ENCODE results near the gene POGLUT2.
"Not testable (repeated sequence)": the region's sequence is repeated elsewhere in the genome, so short reads cannot be mapped to it uniquely, and the experiment has no call there.

POGLUT2 gene

DNA sequence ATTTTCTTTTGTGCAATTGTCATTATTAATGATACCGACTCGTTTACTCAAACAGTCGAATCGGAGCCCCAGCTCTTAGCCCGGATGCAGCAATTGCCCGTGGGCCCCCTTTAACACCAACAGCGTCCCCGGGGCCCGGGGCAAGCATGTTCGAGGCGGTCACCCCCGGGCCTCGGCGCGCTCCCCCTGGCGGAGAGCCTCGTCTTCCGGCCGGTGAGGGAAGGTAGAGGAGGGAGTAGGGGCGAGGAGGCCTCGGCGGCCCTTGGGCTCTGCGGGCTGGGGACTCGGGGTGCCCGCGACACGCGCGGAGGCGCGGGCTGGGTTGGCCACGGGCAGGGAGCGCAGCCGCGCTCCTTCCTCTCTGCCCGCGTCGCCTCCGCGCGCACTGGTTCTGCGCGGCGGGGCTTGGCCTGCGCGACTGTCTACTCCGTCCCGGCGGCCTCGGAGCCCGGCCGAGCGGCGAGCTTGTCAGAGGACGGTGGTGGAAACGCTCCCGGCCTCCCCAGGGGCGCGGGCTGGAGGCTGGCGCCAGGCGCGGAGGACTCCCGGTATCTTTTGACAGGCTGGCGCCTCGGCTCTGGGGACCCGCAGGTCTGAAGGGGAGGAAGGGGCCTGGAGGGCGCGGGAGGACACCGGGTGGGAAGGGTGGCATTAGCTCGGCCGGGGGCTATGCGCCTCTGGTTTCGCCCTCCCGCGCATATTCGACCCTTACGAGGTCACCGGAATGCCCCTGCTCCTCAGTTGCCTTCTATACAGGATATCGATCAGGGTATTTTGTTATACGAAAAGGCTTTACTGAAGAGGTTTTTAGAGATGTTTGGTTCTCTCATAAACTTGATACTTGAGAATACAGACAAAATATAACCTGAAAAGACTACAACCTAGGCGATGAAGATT is 1.6 kb upstream of the POGLUT2 start:
- peak; percentile 32 for DNase-seq

DNA sequence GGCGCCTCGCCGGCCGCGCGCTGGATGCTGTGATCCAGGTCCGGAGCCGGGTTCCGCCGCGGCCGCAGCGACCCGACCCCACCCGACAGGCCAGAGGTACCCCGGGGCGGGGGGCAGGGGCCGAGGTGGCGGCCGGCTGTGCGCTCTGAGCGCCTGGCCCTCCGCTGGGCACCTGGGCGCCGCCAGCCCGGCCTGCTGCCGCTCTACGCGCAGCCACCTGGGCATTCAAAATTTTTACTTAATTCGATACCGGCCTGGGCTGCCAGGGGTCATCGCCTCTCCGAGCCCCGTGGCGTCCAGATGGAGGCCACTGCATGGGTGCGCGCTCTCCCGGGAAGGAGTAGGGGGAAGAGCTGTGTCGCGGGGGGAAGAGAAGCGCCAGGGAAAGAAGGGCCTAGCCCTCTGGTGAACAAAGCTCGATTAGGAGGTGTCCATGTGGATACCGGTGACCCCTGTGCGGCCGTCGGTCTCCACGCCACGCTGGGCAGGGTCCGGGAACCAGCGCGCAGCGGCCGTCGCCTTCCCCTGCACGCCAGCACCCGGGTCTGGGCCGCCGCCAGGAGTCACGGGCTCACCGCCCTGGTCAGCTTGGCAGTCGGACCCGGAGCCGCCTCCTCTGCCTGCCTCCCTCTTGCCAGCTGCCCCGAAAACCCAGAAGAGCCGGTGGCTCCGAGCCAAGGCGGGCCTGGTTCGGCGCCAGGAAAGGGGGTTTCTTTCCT is 809 bp upstream of the POGLUT2 start:
- no peak for DNase-seq

DNA sequence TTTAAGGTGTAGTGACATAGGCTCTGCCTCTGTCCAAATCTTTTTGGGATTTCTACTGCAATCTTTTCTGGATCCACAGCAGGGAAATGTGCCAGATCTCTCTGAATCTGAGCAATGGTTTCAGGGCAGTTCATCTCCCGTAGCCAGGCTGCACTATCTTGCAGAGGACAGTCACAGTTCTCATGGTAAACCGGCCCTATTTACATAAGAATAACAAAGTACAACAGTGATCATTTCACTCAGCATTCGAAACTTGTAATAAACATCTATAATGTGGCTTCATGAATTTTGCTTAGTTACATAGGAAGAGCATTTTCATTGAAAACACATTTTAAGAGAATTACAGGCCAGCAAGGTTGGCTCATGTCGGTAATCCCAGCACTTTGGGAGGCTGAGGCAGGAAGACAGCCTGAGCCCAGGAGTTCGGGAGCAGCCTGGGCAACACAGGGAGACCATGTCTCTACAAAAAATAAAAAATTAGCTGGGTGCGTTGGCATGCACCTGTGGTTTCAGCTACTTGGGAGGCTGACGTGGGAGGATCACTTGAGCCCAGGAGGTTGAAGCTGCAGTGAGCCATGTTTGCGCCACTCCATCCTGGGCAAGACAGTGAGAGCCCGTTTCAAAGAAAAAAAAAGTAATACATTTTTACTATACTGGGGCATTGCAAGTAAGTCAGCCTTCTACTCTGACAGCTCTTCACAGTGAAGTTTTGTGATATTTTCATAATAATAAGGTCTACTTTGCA is 5.0 kb downstream of the POGLUT2 start:
- DNase-seq = no peak

DNA sequence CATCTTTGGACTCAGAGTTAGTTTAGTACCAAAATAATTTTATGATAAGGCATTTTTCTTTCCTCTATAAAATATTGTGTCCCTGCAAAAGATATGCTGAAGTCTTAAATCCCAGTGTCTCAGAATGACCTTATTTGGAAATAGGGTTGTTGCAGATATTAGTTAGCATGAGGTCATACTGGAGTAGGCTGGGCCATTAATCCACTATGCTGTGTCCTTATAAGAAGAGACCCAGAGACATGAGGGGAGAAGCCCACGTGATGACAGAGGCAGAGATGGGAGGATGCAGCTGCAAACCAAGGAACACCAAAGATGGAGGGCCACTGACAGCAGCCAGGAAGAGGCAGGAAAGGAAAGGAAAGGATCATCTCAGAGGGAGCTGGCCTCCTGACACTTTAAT is 6.4 kb downstream of the POGLUT2 start:
- no peak for DNase-seq

DNA sequence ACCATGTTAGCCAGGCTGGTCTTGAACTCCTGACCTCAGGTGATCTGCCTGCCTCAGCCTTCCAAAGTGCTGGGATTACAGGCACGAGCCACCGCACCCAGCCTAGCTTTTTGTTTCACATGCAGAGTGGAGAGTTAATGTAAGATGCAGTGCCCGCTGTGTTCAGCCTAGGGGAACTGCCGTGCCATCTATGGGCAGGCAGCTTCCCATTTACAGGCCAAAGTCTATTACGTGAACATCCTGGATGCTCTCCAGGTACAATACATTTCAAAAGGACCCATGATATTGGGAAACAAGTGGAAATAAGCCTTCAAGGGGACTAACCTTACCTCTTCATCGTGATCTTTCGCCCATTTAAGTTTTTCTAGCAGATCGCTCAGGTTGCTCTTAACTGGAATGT is 10.1 kb downstream of the POGLUT2 start:
- DNase-seq = no peak

DNA sequence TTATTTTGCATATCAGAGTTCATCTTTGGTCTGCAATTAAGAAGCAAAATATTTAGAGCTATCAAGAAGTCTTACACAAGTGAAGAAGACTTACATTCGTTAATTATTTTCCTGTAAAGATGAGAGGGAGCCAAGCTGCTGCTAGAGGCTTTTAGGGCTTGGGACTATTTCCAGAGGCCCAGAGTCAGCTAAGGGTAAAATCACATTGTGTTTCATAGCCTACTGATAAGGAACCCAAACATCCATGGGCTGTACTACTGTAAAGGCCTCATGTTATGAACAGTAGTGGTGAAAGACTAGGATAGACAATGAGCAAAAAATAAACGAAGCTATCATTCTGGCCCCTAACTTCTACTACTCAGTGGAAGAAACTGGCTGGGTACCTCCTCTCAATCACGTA is 14.3 kb downstream of the POGLUT2 start:
- DNase-seq = no peak

DNA sequence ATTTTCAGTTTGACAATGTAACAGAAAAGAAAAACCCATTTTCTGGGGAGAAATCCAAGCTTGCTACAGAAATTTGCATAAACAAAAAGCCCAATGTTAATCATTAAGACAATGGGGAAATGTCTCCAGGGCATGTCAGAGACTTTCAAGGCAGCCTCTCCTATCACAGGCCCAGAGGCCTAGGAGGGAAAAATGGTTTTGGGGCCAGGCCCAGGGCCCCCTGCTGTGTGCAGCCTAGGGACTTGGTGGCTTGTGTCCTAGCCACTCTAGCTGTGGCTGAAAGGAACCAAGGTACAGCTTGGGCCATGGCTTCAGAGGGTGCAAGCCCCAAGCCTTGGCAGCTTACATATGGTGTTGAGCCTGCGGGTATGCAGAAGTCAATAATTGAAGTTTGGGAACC is 17.2 kb downstream of the POGLUT2 start:
- DNase-seq = no peak

DNA sequence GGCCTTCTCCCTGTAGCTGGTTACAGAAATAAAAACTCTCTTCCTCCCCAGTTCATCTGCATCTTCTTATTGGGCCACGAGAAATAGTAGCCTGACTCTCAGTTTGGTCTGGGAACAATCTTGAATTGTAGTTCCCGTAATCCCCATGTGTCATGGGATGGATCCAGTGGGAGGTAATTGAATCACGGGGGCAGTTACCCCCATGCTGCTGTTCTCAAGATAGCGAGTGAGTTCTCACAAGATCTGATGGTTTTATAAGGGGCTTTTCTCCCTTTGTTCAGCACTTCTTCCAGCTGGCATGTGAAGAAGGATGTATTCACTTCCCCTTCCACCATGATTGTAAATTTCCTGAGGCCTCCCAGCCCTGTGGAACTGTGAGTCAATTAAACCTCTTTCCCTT is 18.1 kb downstream of the POGLUT2 start:
- DNase-seq = not testable (repeated sequence)

DNA sequence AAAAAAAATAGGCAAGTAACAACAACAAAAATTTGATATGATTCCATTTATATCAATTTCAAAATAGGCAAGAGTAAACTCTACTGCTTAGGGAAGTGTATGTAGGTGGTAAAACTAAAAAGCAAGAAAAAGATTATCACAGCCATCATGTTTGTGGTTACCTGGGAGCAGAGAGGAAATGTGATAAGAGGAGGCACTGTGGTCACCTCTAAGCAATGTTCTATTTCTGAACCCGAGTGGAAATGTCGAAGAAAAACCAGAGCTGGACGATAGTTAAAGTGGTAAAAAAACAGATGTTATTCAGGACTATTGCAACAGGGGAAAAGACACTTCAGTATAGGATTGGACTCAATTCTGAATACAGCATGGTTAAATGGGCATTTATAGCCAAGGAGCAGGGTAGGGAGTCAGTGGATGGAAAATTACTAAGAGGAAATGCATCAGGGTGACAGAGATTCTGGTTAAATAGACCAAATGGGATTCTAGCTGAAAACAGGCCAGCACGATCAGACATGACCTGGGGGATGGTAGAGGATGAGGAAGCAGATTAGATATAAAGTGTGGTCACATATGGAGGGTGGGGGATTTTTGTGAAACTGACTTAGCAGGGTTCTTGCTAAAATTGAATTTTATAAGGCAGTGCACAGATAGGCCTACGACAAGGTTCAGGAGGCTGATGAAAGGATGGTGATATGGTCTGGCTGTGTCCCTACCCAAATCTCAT is 19.2 kb downstream of the POGLUT2 start:
- DNase-seq = no peak

DNA sequence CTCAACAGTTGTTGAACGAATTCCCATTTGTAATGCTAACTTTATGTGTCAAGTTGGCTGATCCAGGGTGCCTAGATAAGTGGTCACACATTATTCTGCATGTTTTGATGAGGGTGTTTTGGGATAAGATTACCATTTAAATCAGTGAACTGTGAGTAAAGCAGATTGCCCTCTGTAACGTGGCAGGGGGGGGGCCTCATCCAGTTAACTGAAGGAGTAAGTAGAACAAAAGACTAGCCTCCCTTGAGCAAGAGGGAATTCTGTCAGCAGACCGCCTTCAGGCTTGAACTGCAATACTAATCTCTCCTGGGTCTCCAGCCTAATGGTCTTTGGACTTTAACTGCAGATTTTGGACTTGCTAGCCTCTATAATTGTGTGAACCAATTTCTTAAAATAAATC is 21.0 kb downstream of the POGLUT2 start:
- no peak for DNase-seq

DNA sequence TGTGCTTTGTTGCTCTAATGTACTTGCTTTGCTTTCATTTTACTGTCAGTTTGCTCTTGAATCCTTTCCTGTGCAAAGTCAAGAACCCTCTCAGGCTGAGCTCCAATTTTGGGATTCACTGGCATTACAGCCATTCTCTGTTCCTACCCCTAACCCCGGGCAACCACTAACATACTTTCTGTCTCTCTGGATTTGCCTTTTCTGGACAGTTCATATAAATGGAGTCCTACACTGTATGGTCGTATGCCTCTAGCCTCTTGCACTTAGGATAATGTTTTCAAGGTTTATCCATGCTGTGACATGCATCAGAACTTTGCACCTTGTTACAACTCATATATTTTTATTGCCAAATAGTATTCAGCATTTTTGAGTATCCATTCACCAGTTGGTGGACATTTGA is 22.5 kb downstream of the POGLUT2 start:
- no peak for DNase-seq

DNA sequence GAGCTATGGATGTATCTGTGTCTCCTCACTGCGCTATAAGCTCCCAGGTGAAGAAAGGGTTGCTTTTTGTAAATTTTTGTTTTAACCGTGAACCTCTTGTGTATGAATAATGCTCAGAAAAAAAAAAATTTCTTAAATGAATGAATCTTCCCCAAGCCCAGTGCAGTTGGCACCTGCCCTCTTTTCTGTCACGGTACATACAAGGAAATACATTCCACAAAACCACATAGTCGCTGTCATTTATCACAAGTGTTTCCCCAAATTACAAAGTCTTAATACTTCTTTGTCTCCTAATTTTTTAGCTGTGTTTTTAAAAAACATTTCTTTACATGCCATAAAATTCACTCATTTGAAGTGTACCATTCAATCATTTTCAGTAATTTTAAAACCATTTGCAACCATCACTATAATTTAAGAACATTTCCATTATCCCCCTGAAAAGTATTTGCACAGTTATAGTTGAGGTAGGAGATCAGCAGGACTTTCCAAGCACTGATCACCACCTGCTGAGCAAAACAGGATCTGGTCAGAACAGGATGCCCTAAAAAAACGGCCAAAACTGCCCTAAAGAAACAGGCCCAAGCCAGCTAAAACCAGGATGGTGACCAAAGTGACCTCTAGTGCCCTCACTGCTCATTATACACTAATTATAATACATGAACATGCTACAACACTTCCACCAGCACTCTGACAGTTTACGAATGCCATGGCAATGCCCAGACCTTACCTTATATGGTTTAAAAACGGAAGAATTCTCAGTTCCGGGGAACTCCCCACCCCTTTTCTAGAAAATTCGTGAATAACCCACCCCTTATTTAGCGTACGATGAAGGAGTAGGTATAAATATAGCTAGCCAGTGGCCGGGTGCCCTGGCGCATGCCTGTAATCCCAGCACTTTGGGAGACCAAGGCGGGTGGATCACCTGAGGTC is 23.9 kb downstream of the POGLUT2 start:
- DNase-seq = no peak

DNA sequence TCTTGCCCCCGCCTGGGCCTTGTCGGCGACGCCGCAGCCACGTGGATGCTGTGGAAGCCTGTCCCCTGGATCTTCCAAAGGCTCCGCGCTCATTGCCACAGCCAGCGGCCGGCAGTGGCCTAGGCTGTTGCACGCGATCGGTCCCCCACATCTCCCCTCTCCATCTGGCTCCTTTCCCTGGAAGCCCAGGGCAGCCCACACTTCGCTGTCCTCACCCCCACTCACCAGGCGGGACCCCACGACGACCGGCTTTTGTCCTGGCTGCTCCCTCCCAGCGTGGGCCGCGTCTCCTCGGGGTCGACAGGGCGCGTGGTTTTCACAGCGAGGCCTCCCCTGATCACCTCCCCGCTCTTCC is 24.6 kb downstream of the POGLUT2 start:
- no peak for DNase-seq

DNA sequence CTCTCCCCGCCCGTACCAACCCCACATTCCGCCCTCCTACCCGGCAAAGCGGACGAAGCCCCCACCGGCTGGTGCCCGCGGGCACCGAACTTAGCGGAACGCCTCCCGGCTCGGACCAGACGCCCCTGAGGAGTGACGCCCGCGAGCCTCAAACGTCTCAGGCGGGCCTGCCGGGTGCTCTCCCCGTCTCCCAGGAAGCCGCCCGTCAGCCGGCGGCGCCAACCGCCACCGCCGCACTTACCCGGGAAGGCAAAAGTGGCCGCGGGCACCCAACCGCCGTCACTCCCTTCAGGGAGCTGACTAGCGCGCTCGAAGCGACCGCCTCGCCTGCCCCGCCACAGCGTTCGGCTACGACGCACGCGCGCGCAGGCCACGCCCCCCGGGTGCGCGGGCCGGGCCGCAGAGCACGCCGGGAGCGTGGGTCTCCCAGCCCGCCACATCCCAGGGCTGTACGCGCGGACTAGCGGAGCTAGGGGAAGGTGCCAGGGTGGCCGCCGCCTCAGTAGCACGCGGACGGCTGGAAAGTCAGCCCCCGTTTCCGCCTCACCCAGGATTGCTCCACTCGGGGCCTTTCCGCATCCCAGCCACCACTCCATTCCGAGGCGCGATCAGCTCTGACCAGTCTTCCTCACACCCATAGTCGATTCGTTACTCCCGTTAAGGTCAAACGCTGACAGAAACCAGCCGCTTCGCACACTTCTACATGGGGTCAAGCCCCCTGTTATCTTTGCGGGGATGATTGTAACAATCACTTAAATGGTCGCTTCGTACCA is 25.1 kb downstream of the POGLUT2 start, which contains the start of gene TEX30:
Gene TEX30 (minus strand): TSS at position 346 of the 773 bp plus-strand sequence. CDS start 3,760 bp downstream, outside the sequence.
- peak; percentile 9 for DNase-seq

DNA sequence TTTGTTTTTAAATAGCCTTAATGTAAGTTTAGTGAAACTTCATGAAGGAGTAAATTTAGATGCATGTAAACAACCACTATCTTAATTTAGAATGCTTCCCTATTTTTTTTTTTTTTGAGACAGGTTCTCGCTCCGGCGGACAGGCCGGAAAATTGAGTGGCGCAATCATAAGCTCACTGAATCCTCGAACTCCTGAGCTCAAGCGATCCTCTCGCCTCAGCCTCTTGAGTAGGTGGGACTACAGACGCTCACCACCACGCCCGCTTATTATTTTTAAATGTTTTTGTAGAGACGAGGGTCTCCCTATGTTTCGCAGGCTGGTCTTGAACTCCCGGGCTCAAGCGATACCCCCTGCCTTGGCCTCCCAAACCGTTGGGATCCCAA is 26.7 kb downstream of the POGLUT2 start:
- no peak for DNase-seq

DNA sequence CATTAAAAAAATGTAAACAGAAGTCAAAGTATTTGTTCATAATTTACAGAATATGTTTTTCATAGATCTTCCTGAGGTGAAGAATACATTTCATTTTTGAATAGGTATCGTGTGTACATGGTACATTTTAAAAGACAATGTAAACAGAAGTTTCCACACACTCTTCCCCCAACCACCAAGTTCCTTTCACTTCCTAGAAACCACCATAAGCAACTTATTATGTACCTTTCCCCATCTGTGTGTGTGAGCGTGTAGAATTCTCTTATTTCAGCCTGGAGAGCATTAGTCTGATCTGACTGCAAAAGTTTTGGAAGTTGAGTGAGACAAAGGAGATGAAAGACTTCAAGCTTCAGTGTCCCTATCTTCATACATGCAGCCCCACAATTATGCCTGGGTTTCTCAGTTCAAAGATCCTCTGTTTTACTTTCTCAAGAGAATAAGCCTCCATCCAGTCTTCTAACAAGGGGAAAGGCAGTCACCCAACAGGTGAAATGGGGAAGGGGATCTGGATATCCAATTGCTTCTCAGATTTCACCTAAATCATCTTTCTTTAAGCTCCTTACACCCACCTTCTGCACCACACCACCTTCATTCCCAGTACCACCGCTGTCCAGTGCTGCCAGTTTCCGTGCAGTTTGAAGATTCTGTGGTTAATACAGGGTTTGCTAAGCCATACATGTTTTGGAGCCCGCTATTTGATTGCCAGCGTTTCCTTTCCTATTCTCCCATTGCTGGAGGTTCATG is 27.3 kb downstream of the POGLUT2 start:
- DNase-seq = peak; percentile 21

DNA sequence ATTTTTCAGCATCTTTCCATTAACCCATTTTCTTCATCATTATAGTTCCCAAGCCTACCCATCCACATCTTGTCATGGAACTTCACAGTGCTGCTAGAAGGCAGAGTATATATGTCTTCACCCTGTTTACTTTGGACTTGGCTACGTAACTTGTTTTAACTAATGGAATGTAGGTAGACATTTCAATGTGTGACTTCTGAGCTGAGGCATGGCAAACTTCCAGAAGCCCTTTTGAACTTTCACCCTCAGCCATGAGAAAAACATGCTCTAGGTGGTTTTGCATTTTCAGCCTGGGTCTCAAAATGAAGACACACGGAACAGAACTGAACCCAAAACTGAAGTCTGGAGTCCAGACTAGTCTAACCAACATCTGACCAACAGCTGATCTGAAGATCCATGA is 28.3 kb downstream of the POGLUT2 start:
- no peak for DNase-seq

DNA sequence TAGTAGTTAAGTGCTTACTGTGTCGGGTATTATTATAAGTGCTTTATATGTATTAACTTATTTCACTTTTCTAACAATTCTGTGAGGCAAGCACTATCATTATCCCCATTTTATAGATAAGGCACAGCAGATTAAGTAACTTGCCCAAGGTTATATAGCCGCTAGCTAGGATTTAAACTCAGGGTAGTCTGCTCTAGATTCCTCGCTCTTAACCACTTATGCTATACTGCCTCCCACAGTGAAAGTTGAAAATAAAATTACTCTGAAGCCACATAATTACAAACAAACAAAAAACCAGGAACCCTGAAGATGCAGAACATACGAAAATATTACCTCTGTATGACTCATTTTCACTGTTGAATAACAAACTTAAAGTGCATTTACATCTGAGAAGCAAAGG is 29.1 kb downstream of the POGLUT2 start:
- no peak for DNase-seq

DNA sequence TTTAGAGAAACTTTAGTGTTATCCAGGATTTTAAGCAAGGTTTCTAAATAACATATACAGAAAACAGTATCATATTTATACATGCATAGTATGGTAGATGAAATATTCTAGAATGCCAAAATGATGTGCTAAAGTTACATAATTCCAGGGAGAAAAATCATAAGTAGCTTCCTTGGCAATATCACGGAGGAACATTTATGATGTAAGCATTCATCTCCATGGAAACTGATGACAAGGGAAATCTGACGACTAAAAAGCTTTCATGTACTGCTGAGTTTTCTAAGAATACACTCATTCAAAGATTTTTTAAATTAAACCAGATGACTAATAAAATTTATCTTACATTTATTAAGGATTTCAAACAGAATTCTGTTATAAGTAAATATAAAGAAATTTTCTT is 29.9 kb downstream of the POGLUT2 start:
- no peak for DNase-seq

DNA sequence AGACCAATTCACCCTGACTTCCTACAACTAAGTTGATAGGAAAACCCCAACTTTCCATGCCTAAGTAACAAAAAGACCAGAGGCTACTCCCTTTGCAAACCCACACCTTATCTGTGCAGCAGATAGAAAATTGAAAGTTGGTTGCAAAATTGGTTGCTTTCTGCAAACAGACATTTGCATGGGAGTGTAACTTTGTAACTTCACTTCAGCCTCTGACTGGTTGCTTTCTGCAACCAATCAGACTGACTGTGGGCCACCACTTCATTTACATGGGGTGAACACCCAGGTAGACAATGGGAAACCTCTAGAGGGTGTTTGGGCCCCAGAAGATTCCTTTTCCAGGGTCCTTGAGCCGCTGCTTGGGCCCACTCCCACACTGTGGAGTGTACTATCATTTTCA is 35.0 kb downstream of the POGLUT2 start:
- DNase-seq = no peak
